ENCODE measurements around the gene SAFB.

SAFB gene

DNA sequence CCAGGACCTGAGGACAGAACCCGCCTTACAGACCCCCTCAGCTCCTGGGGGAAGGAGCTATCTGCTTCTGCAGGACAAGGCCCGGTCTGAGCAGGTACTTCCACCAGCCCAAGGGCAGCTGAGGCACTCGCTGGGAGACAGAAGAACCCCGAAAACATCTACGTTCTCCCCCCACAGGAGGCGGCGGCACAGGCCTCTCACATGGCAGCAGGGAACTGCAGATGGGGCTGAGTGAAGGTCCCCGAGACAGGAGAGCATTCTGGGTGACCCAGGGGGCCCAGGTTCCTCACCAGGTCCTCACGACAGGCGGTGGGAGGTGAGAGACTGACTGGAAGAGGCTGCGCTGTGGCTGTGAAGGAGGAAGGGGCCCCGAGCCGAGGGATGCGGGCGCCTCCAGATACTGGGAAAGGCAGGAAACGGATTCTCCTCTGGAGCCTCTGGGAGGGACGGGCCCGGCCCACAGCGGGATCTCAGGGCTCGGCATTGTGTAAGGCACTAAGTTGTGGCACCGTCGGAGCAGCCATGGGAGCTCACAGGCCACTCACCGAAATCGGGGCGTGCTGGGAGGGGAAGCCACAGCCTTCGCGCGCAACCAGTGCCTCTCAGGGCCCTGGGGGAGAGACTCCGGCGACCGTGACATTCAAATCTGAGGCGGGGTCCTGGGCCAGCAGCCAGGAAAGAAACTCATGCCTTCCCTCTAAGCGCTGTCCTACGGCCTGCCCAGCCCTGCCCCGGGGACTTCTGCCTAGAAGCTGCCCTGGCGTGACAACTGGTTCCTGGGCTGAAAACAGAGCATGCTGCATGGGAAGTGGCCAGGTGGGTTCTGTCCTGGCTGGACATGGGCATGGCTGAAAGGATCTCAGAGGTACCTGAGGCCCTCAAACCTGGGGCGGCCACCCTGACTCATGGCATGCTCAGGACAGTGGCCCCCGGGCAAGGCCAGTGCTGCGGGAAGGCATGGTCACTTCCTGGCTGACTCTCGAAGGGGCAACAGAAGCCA is 81.2 kb downstream of the SAFB start:
- DNase-seq = no peak

DNA sequence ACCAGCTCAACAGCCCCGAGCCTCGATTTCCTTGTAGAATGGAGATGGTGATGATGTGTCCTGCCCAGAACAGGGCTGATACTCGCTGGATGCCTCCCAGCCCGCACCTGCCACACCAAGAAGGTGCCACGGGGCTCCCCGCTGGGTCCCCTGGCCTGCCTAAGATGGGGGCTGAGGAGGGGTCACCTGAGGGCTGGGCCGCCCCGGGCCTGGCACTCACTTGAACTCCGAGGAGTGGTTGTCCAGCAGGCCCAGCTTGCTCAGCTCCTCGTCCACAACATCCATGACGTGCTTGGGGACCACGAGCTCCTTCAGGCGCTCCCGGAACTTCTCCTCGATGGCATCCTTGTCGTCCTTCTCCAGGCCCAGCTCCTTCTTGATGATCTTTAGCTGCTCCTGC is 82.7 kb downstream of the SAFB start:
- no peak for DNase-seq

DNA sequence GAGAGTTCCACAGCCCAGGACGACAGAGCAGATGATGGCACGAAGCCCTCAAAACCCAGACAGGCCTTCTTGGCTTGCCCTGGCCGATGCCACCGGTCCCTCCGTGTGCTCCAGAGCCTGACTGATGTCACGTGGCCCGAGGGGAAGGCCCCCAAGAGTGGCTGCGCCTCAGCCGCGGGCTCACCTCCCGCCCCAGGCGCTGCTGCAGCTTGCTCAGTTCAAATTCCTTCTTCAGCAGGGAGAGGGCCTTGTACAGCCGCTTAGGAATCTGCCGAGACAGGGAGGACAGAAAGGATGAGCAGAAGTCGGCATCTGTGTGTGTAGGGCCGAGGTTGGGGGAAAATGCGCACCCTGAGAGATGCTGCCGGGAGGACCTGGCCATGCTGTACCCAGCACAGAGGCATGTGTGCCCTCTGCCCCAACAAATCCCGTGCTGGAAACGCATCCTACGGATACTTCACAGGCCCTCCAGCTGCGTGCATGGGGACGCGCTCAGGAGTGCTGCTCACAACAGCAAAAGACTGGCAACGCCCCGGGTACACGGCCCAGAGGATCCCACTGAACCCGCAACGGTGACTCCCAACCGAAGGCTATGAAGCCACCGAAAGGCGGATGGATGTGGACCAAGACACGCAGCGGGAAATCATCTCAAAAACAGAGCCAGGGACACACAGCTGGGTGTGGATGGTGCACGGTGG is 84.1 kb downstream of the SAFB start:
- DNase-seq = no peak

DNA sequence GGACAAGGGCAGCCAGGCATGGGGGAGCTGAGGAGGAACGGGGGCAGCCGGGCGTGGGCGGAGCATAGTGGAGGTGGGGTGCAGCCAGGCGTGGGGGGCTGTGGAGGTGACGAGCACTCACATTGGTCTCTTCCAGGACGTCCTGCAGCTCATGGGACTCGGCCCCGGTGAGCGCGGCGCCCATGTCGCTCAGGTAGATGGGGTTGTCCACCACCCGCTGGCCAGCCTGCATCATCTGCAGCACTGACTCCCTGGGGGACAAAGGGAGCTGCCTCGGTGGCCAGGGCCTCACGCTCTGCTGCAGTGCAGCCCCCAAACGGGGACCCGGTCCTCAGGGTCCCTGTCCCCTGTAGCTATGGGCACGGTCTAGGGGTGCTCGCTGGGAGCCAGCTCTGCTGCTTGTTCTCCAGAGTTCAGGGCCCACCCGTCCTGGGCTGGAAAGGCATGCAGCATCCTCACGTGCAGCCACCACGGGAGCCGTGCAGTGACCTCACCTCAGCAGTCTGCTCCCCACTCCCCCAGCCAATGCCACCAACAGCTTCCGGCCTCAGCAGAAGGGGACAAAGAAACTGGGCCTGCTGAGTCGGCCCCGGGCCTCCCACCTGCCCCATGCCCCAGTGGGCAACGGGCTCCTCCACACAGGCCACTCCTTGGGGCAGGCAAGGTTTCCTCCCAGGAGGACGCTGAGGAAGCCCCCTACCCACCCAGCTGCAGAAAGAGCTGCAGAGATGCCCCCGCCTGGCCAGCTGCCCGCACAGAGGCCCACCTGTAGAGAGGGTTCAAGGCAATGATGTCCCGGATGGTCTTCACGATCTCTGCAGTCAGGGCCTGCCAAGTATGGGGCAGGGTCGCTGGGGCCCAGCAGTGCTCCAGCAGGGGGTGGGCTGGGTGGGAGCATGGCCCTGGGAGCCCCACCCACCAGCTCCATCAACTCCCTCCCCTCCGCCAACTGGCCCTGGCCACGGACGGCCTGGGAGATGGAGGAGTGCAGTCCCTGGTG is 85.0 kb downstream of the SAFB start:
- DNase-seq = no peak

DNA sequence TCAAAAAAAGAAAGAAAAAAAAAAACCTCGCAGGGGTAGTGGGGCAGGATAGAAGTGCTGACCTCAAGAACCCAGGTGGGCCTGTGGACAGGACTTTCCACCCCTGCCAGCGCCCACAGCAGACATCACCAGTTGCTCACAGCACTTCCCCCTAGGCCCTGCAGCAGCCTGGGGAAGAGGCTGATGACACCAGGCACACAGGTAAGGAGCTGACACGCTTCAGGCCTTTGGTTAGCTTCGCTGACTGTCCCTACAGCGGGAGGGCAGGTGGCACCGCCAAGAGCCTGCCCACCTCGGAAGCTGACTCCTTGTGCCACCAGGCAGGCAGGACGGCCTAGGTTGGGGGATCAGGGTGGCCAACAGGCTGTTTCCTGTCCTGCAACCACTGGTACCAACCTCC is 88.1 kb downstream of the SAFB start:
- DNase-seq = no peak

DNA sequence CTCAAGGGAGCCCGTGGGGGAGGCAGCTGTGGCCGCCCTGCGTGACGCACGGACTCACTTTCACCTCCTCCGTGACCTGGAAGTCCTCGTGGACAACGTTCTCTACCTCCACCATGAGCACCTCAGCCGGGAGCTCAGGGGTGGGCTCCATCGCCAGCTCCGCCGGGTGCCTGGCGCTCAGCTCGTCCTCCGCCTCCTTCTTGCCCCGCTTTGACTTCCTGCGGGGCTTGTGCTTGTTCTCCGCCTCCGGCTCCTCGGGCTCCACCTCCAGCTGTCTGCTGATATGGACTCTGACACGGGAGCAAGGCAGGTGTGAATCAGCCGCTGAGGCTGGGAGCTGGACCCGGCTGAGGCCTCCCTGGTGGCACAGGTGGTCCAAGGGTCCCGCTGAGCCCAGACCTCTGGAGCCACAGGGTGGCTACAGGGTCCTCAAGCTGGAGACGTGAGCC is 88.9 kb downstream of the SAFB start:
- DNase-seq = no peak

DNA sequence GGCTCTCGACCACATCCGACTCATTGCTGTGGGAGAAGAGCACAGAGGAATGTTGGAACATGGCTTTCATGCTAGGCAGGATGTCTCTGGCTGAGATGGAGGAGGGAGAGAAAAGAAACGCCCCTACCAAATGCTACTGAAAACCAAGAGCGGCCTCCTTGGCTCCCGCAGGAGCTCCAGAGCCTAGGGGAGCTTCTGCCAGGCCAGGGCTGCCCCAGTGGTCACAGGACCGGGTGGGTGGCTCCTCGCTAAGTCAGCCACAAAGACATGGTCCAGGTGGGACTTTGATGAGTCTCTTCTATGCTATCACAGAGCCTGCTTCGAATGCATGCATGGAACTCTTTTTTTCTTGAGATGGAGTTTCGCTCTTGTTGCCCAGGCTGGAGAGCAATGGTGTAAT is 90.3 kb downstream of the SAFB start:
- DNase-seq = no peak

DNA sequence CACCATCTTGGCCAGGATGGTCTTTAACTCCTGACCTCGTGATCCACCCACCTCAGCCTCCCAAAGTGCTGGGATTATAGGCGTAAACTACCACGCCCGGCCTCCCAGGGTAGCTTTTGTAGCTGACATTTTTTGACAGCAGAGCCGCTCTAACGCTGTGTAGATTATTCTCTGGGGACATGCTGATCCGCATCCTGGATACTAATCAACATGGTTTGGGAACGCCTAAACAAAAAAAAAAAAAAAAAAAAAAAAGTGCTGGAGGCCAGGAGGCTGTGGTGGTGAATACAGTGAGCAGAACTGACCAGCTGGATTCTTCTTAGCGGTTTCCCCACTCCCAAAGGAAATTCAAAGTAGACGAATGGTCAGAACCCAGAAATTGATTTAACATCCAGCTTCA is 91.9 kb downstream of the SAFB start:
- DNase-seq = no peak

DNA sequence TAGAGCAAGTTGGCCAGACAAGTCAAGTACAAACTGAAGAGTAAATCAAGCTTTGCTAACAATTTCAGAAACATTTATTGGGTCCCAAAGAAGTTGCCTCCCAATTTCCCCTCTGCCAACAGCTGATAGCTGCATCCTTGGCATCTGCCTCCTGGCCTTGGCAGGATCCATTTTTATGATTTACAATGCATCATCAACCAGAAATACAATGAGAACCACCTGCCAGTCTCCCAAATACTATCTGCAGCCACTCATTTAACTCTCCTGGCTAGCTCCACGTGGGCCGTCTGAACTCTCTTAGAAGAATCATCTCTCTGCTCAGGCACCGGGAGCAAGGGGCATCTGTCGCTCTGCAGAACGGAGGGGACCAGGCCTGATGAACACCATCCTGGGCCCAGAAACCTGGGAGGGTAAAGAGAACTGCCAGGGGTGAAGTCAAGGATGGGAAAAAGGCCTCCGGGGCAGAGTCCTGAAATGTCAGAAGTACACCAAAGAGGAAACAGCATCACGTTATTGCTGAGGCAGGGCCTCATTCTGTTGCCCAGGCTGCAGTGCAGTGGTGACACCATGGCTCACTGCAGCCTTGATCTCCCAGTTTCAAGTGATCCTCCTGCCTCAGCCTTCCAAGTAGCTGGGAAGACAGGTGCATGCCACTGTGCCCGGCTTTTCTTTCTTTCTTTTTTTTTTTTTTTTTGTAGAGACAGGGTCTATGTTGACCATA is 94.5 kb downstream of the SAFB start:
- DNase-seq = no peak
